Measurements from ENCODE around the gene ALDH1A1. TPM values are rescaled to one million over a fixed set of nuclear protein-coding genes. Genes with fewer than 3 reads are reported as not detected.

The ALDH1A1 gene
- total and polyA plus RNA-seq, 2 donors (not counting 3 experiments of a cell fraction or from before 2014, with no cell fraction given) = 91.1 to 287 TPM

GRCh38 chr9:72996684-72997314 is 43.9 kb upstream of the ALDH1A1 start:
- intact Hi-C loops (cut with micrococcal nuclease) (loop anchor here (1.0 to 5.0 kb wide), 10 partner anchors 8 to 634 kb away; no protein-coding TSS in a partner anchor), dilution Hi-C loops (cut with MboI; ENCODE audit: extremely low pct_ligation_motif_present, low sequenced_read_pairs) (no loop called here)
- no peaks in the 10 kb centered on the region for H3K9me3 ChIP-seq (replicated peaks; ENCODE audit: control insufficient read depth, insufficient read depth, low read length)
- H3K27ac ChIP-seq (ENCODE audit: insufficient read depth, low read depth, low read length) = peak overlapping the region; percentile 100
- POLR2A ChIA-PET = no interaction called here
- H2AFZ ChIP-seq (ENCODE audit: low read depth, low read length) = peak overlapping the region; percentile 39
- no peaks in the 10 kb centered on the region for H3K36me3 ChIP-seq (ENCODE audit: control insufficient read depth in 2 of 2, extremely low read depth in 1 of 2, insufficient read depth in 2 of 2, low read length in 2 of 2)
- H3K27me3 ChIP-seq (ENCODE audit: control insufficient read depth in 2 of 2, insufficient read depth in 2 of 2, low read length in 2 of 2) = no peaks in the 10 kb centered on the region
- H3K79me2 ChIP-seq (ENCODE audit: control insufficient read depth, insufficient read depth, low read length) = no peaks in the 10 kb centered on the region
- DNase-seq (ENCODE audit: low read depth, low spot score) (peak; percentile 47), FAIRE-seq (no peak)
- no peaks in the 10 kb centered on the region for H4K20me1 ChIP-seq (replicated peaks; ENCODE audit: control insufficient read depth, extremely low read depth, insufficient read depth, low read length)
- peak overlapping the region; percentile 94 for H3K4me2 ChIP-seq (ENCODE audit: insufficient read depth, low read length)
- peak overlapping the region; percentile 98 for H3K9ac ChIP-seq (replicated peaks; ENCODE audit: extremely low read depth, insufficient read depth, low read length)
- BruUV-seq (replicated peaks) = TSS peak; percentile 56
- H3K4me1 ChIP-seq (ENCODE audit: control insufficient read depth, extremely low read depth, insufficient read depth, low read length) = peaks cover 38% of the 10 kb centered on the region
- TF ChIP-seq MAX (IDR thresholded peaks at IDR 0.05; ENCODE audit: insufficient read depth, insufficient read length) (no peak), EZH2 (IDR thresholded peaks at IDR 0.05; ENCODE audit: borderline replicate concordance, low read depth, low read length, severe bottlenecking) (no peak), MYC (IDR thresholded peaks at IDR 0.05; ENCODE audit: low read depth, low read length) (no peak), FOS (IDR thresholded peaks at IDR 0.05; ENCODE audit: borderline replicate concordance, insufficient read depth, low read length) (no peak), POLR2AphosphoS5 (IDR thresholded peaks at IDR 0.05; ENCODE audit: insufficient read depth, low read depth, low read length) (no peak), POLR2A (IDR thresholded peaks at IDR 0.05; ENCODE audit: low read depth, low read length) (no peak), GATA2 (IDR thresholded peaks at IDR 0.05; ENCODE audit: insufficient read depth, insufficient read length, low read depth, low read length) (no peak), JUN (IDR thresholded peaks at IDR 0.05; ENCODE audit: borderline replicate concordance, insufficient read depth, insufficient read length, low read depth) (no peak)
- TF ChIP-seq, protein P1, sequence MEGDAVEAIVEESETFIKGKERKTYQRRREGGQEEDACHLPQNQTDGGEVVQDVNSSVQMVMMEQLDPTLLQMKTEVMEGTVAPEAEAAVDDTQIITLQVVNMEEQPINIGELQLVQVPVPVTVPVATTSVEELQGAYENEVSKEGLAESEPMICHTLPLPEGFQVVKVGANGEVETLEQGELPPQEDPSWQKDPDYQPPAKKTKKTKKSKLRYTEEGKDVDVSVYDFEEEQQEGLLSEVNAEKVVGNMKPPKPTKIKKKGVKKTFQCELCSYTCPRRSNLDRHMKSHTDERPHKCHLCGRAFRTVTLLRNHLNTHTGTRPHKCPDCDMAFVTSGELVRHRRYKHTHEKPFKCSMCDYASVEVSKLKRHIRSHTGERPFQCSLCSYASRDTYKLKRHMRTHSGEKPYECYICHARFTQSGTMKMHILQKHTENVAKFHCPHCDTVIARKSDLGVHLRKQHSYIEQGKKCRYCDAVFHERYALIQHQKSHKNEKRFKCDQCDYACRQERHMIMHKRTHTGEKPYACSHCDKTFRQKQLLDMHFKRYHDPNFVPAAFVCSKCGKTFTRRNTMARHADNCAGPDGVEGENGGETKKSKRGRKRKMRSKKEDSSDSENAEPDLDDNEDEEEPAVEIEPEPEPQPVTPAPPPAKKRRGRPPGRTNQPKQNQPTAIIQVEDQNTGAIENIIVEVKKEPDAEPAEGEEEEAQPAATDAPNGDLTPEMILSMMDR (IDR thresholded peaks at IDR 0.05; ENCODE audit: extremely low read depth in 1 of 2, insufficient read depth in 1 of 2, low read depth in 1 of 2, low read length in 2 of 2) = no peak
- H3K4me3 ChIP-seq (replicated peaks in 1 of 3; ENCODE audit: insufficient read depth in 1 of 3, low read depth in 1 of 3, low read length in 3 of 3) = peak overlapping the region in 2 of 3 experiments; percentile 25 to 57
- no peaks in the 10 kb centered on the region for H3K9me1 ChIP-seq (replicated peaks; ENCODE audit: control insufficient read depth, extremely low read depth, insufficient read depth, low read length)
- CTCF ChIA-PET = interaction anchor here (0.7 to 2.7 kb wide), 5 partner anchors 26 to 125 kb away, joined by 3 to 11 read pairs (median 3); no protein-coding TSS in a partner anchor
